ENCODE data around the gene ZNF185. TPM values are rescaled to one million over a fixed set of nuclear protein-coding genes. Genes with fewer than 3 reads are reported as not detected.

The ZNF185 gene
- total and polyA plus RNA-seq, 10 of the 15 experiments (the other 5 are each of a cell fraction or from before 2014, with no cell fraction given): 0.23 to 1.3 (median 0.55) TPM

DNA sequence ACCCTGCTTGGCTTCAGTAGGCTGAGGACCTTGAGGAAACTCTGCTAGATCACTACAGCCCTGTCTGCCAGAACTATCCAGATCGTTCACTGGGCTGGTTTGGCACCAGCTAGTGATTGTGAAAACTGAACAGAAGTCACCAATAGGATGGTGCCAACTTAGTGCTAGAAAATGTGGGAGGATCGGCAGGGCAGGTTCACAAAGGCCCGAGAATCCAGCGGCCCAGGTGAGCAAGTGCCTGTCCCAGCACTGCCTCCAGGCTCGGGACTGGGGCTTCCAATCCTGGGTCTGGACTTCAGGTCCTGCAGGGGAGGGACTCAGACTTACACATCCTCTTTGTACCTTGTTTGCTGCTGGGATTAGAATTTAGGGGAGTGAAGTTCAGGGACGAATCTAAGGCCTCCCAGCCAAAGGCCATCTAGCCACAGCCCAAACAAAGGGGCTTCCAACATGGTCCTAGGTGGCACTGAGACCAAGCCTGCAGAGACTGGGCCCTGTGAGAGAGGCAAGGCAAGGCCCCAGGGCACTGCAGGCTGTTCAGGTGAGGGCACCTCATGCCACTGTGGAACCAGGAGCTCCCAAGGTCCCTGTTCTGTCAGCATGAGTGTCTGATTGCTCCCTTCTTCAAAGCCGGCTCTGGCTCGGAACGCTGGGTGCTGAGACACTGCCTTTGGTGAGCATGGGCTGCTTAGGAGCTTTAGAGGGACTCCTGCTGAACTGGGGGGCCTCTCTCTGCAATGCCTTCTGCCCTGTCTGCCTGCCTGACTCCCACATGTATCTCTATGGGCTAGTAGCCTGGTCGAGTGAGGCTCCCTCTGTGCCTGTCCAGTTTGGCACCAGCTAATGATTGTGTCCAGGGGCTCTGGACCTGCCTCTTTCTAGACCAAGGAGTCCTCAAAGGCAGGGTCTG, 20.7 kb upstream of the ZNF185 start (continued):
- TF ChIP-seq TARDBP (IDR thresholded peaks at IDR 0.05; ENCODE audit: borderline replicate concordance): no peak
- no peak for TF ChIP-seq ZSCAN29 (IDR thresholded peaks at IDR 0.05)
- TF ChIP-seq ESRRA (IDR thresholded peaks at IDR 0.05; ENCODE audit: low read length): no peak

DNA sequence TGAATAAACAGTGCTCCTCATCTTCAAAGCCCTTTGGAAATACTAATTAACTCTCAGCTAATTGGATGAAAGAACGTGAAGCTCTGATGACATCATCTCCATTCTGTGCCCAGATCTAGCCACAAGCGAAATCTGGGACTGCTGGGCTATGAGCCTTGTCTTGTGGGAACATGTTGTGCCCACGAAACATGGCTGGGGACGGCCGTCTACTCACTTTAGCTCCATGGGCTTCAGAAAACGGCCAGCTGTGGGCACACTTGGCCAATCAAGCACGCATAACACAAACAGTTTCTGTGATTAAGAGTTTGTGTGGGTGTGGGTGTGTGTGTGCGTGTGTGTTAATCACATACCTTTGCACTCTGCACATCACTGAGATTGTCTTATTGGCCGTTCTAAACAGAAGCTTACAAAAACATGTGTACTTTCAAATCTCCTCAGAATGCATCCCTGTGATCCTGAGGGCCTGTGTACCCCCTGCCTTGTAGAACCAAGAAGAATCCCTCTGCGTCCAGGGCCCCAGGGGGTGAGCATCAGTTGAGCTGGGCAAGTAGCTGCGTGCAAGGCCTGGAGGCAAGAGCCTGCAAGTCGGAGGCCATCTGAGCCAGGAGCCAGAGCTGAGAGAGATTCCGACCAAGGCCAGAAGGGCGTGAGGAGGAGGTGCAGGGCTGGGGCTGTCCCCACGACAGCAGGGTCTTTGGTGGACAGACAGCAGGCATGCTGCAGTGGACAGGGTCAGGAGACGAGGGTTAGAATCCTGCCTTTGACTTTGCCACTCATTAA, 18.7 kb upstream of the ZNF185 start:
- Histone ChIP-seq H3K27me3 (replicated peaks in 1 of 2; ENCODE audit: control insufficient read depth in 2 of 2, insufficient read depth in 2 of 2, low read length in 1 of 2) (no peaks in the 10 kb centered on the region; a peak in 1 of 4 replicates), H3K4me2 (ENCODE audit: control insufficient read depth, insufficient read depth) (no peak overlapping the region), H3K9me3 (replicated peaks; ENCODE audit: control insufficient read depth, insufficient read depth, low read length) (no peaks in the 10 kb centered on the region; the same call in 2 of the 3 replicates), H3K36me3 (ENCODE audit: control insufficient read depth in 2 of 2, insufficient read depth in 2 of 2, low read length in 1 of 2) (no peaks in the 10 kb centered on the region), H3K9ac (ENCODE audit: control insufficient read depth, insufficient read depth, low read length) (no peak overlapping the region), H3K27ac (ENCODE audit: control insufficient read depth, insufficient read depth) (no peak overlapping the region), H3K4me3 (no peak overlapping the region), H2AFZ (ENCODE audit: control insufficient read depth, low read depth, low read length) (no peak overlapping the region), H4K20me1 (ENCODE audit: control insufficient read depth, insufficient read depth) (no peaks in the 10 kb centered on the region), H3K4me1 (ENCODE audit: control insufficient read depth, insufficient read depth, low read length) (no peaks in the 10 kb centered on the region), H3K79me2 (ENCODE audit: control insufficient read depth, insufficient read depth, low read length) (no peaks in the 10 kb centered on the region)
- in situ Hi-C loops (cut with MboI): no loop called here
- ChIA-PET CTCF (interaction anchor here (0.7 to 1.6 kb wide), 2 partner anchors 9 to 25 kb away, joined by 3 to 4 read pairs; no protein-coding TSS in a partner anchor), RAD21 (ENCODE audit: unreplicated experiment) (no interaction called here), SMC1A (ENCODE audit: uncharacterized antibody, unreplicated experiment) (no interaction called here), POLR2A (no interaction called here)
- FAIRE-seq: no peak
- no TSS peak for BruUV-seq (replicated peaks)
- TF ChIP-seq RFX5 (IDR thresholded peaks at IDR 0.05; ENCODE audit: low read depth, low read length) (no peak), POLR2AphosphoS2 (IDR thresholded peaks at IDR 0.05; ENCODE audit: low read depth, low read length) (no peak), SRF (IDR thresholded peaks at IDR 0.05; ENCODE audit: low read depth in 2 of 2, low read length in 2 of 2) (no peak), SREBF2 (IDR thresholded peaks at IDR 0.05; ENCODE audit: low read length) (no peak), SIN3A (IDR thresholded peaks at IDR 0.05; ENCODE audit: low read depth, low read length) (no peak), TARDBP (IDR thresholded peaks at IDR 0.05; ENCODE audit: borderline replicate concordance) (no peak)
- TF ChIP-seq, protein P1, sequence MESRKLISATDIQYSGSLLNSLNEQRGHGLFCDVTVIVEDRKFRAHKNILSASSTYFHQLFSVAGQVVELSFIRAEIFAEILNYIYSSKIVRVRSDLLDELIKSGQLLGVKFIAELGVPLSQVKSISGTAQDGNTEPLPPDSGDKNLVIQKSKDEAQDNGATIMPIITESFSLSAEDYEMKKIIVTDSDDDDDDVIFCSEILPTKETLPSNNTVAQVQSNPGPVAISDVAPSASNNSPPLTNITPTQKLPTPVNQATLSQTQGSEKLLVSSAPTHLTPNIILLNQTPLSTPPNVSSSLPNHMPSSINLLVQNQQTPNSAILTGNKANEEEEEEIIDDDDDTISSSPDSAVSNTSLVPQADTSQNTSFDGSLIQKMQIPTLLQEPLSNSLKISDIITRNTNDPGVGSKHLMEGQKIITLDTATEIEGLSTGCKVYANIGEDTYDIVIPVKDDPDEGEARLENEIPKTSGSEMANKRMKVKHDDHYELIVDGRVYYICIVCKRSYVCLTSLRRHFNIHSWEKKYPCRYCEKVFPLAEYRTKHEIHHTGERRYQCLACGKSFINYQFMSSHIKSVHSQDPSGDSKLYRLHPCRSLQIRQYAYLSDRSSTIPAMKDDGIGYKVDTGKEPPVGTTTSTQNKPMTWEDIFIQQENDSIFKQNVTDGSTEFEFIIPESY (IDR thresholded peaks at IDR 0.05): no peak
- TF ChIP-seq, protein P2, sequence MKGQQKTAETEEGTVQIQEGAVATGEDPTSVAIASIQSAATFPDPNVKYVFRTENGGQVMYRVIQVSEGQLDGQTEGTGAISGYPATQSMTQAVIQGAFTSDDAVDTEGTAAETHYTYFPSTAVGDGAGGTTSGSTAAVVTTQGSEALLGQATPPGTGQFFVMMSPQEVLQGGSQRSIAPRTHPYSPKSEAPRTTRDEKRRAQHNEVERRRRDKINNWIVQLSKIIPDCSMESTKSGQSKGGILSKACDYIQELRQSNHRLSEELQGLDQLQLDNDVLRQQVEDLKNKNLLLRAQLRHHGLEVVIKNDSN (IDR thresholded peaks at IDR 0.05; ENCODE audit: borderline replicate concordance, extremely low read length, insufficient read depth, low read depth, low read length): no peak
- TF ChIP-seq, protein P3, sequence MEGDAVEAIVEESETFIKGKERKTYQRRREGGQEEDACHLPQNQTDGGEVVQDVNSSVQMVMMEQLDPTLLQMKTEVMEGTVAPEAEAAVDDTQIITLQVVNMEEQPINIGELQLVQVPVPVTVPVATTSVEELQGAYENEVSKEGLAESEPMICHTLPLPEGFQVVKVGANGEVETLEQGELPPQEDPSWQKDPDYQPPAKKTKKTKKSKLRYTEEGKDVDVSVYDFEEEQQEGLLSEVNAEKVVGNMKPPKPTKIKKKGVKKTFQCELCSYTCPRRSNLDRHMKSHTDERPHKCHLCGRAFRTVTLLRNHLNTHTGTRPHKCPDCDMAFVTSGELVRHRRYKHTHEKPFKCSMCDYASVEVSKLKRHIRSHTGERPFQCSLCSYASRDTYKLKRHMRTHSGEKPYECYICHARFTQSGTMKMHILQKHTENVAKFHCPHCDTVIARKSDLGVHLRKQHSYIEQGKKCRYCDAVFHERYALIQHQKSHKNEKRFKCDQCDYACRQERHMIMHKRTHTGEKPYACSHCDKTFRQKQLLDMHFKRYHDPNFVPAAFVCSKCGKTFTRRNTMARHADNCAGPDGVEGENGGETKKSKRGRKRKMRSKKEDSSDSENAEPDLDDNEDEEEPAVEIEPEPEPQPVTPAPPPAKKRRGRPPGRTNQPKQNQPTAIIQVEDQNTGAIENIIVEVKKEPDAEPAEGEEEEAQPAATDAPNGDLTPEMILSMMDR (IDR thresholded peaks at IDR 0.05 in 2 of 3, conservative IDR thresholded peaks at IDR 0.05 in 1 of 3; ENCODE audit: control insufficient read depth in 2 of 3, extremely low read depth in 1 of 3, insufficient read depth in 1 of 3, low read depth in 3 of 3, low read length in 3 of 3): no peak
- intact Hi-C loops (cut with micrococcal nuclease; ENCODE audit: unreplicated experiment): no loop called here
- 20% methylated on average over 16 of the region's 16 CpGs for WGBS (ENCODE audit: insufficient coverage, insufficient replicate concordance, low lambda C conversion rate, missing lambda C conversion rate)
- no peak for DNase-seq (ENCODE audit: low read depth, low spot score)
- no peak for ATAC-seq

Measured in GM12878 (cell line).